ENCODE results near the gene HEXIM2.

The HEXIM2 gene

GRCh38 chr17:45132572-45133463 is 28.9 kb upstream of the HEXIM2 start:
- Histone ChIP-seq H3K27ac (peak overlapping the region; percentile 94 to 100), H3K4me3 (peak overlapping the region; percentile 97)
- peak; percentile 89 for DNase-seq (ENCODE audit: low spot score)
- TF ChIP-seq CTCF (IDR thresholded peaks at IDR 0.05): peak; percentile 90

GRCh38 chr17:45135192-45135977 is 26.3 kb upstream of the HEXIM2 start, which contains the start of gene ACBD4:
TSS of gene ACBD4 (plus strand) at chr17:45135687. CDS start at chr17:45136145, 458 bp downstream.
- peak within 1 kb of the TSS; percentile 89 to 94 for H3K27ac ChIP-seq
- peak; percentile 100 for TF ChIP-seq CTCF (IDR thresholded peaks at IDR 0.05)
- DNase-seq (ENCODE audit: low spot score): peak; percentile 97
- peak within 1 kb of the TSS; percentile 76 for H3K4me3 ChIP-seq

- no peak for TF ChIP-seq CTCF (IDR thresholded peaks at IDR 0.05)
- peak overlapping the region; percentile 76 for H3K4me3 ChIP-seq
- no peak for DNase-seq (ENCODE audit: low spot score)
- H3K27ac ChIP-seq: peak overlapping the region; percentile 89 to 94
Measured at GRCh38 chr17:45135978-45136791, 25.5 kb upstream of the HEXIM2 start.

GRCh38 chr17:45136846-45137560 is 24.7 kb upstream of the HEXIM2 start:
- peak overlapping the region; percentile 76 for H3K4me3 ChIP-seq
- no peak for TF ChIP-seq CTCF (IDR thresholded peaks at IDR 0.05)
- no peak for DNase-seq (ENCODE audit: low spot score)
- H3K27ac ChIP-seq: no peak overlapping the region

GRCh38 chr17:45137561-45138305 is 23.9 kb upstream of the HEXIM2 start:
- no peak overlapping the region for H3K4me3 ChIP-seq
- no peak for DNase-seq (ENCODE audit: low spot score)
- no peak overlapping the region for H3K27ac ChIP-seq
- TF ChIP-seq CTCF (IDR thresholded peaks at IDR 0.05): no peak
